Daoy (cell line): ENCODE measurements around the gene BRINP2. TPM values are rescaled to one million over a fixed set of nuclear protein-coding genes. Genes with fewer than 3 reads are reported as not detected.

ENCODE experiments used
- DNase-seq: peaks from one replicate; pipeline ENCODE4 v3.0.0-alpha.2; 2015; ENCODE audit warnings: low read depth
- total RNA-seq: library from RNA; depleted of rRNA; stranded (reverse); fragments of >200 nt; shearing (Covaris generic); gene quantifications from 2 replicates; pipeline ENCODE4 v1.2.3, GENCODE V29; 2014

Gene BRINP2
- total RNA-seq, 1 experiment from 2014 or later, result 0.69 TPM

- no peak for DNase-seq
Measured at GRCh38 chr1:177223359-177223758, 52.6 kb downstream of the BRINP2 start.

- no peak for DNase-seq
Measured at GRCh38 chr1:177227978-177228692, 57.4 kb downstream of the BRINP2 start.

- peak; percentile 31 for DNase-seq
Measured at GRCh38 chr1:177228693-177229065, 57.9 kb downstream of the BRINP2 start.

GRCh38 chr1:177229781-177230180 lies 59.0 kb downstream of the BRINP2 start:
- no peak for DNase-seq

- no peak for DNase-seq
Measured at GRCh38 chr1:177230228-177231016, 59.7 kb downstream of the BRINP2 start.

- no peak for DNase-seq
Measured at GRCh38 chr1:177235350-177235749, 64.6 kb downstream of the BRINP2 start.

- no peak for DNase-seq
Measured at GRCh38 chr1:177236962-177237361, 66.2 kb downstream of the BRINP2 start.

- DNase-seq, result no peak
Measured at GRCh38 chr1:177238967-177239366, 68.2 kb downstream of the BRINP2 start.

- DNase-seq, result no peak
Measured at GRCh38 chr1:177239792-177240191, 69.0 kb downstream of the BRINP2 start.

- no peak for DNase-seq
Measured at GRCh38 chr1:177243773-177244172, 73.0 kb downstream of the BRINP2 start.

GRCh38 chr1:177246710-177247580 lies 76.2 kb downstream of the BRINP2 start:
- peak; percentile 18 for DNase-seq

- DNase-seq, result no peak
Measured at GRCh38 chr1:177247623-177248176, 76.9 kb downstream of the BRINP2 start.

GRCh38 chr1:177248258-177248657 lies 77.5 kb downstream of the BRINP2 start:
- DNase-seq, result no peak

- no peak for DNase-seq
Measured at GRCh38 chr1:177249231-177249630, 78.5 kb downstream of the BRINP2 start.

GRCh38 chr1:177252877-177253276 lies 82.1 kb downstream of the BRINP2 start:
- DNase-seq, result no peak

GRCh38 chr1:177255411-177255810 lies 84.7 kb downstream of the BRINP2 start:
- DNase-seq, result peak; percentile 89

GRCh38 chr1:177256153-177257075 lies 85.7 kb downstream of the BRINP2 start:
- DNase-seq, result peak; percentile 96

- DNase-seq, result no peak
Measured at GRCh38 chr1:177257128-177257527, 86.4 kb downstream of the BRINP2 start.

GRCh38 chr1:177257576-177257975 lies 86.8 kb downstream of the BRINP2 start:
- DNase-seq, result no peak

GRCh38 chr1:177270863-177271262 lies 100.1 kb downstream of the BRINP2 start:
- no peak for DNase-seq

GRCh38 chr1:177273141-177273540 lies 102.4 kb downstream of the BRINP2 start:
- no peak for DNase-seq
